ENCODE measurements around the gene MRPS2. TPM values are rescaled to one million over a fixed set of nuclear protein-coding genes. Genes with fewer than 3 reads are reported as not detected.
"Not testable (repeated sequence)": the region's sequence is repeated elsewhere in the genome, so short reads cannot be mapped to it uniquely, and the experiment has no call there.

The MRPS2 gene
- total RNA-seq, 4 donors from 2014 or later = 26.5 to 47.5 (median 33.1) TPM

- no peak for TF ChIP-seq CTCF (IDR thresholded peaks at IDR 0.05)
- TF ChIP-seq POLR2A (IDR thresholded peaks at IDR 0.05) = no peak
- H3K36me3 ChIP-seq = no peaks in the 10 kb centered on the region
- intact Hi-C loops (cut with DNase I) = no loop called here
- no peak overlapping the region for H3K27ac ChIP-seq
- H3K27me3 ChIP-seq = no peaks in the 10 kb centered on the region
- no peak overlapping the region for H3K4me3 ChIP-seq (replicated peaks in 1 of 3)
- H3K4me1 ChIP-seq = no peaks in the 10 kb centered on the region
- no peak for DNase-seq
- WGBS, 2 donors = 78 to 79% methylated on average over 23 to 27 of the region's 28 CpGs
- no peaks in the 10 kb centered on the region for H3K9me3 ChIP-seq
Observed at GRCh38 chr9:135547756-135548736, 47.6 kb downstream of the MRPS2 start.

GRCh38 chr9:135549478-135550343 is 49.2 kb downstream of the MRPS2 start:
- H3K4me3 ChIP-seq (replicated peaks in 1 of 3); intact Hi-C loops (cut with DNase I); H3K36me3 ChIP-seq; DNase-seq; H3K4me1 ChIP-seq; H3K27ac ChIP-seq; H3K27me3 ChIP-seq; H3K9me3 ChIP-seq: not testable (repeated sequence)
- 77 to 80% methylated on average over 21 to 23 of the region's 28 CpGs for whole genome bisulfite sequencing, 2 donors

- Histone ChIP-seq H3K36me3 (no peaks in the 10 kb centered on the region), H3K27me3 (no peaks in the 10 kb centered on the region), H3K4me1 (no peaks in the 10 kb centered on the region), H3K9me3 (no peaks in the 10 kb centered on the region), H3K4me3 (replicated peaks in 1 of 3) (no peak overlapping the region), H3K27ac (no peak overlapping the region)
- no peak for DNase-seq
- 79 to 82% methylated on average over 6 to 16 of the region's 17 CpGs for WGBS, 2 donors
- no peak for TF ChIP-seq POLR2A (IDR thresholded peaks at IDR 0.05)
- no peak for TF ChIP-seq CTCF (IDR thresholded peaks at IDR 0.05)
- intact Hi-C loops (cut with DNase I) = no loop called here
Observed at GRCh38 chr9:135550344-135550918, 49.9 kb downstream of the MRPS2 start.

GRCh38 chr9:135551031-135551430 is 50.5 kb downstream of the MRPS2 start:
- no peak for DNase-seq
- TF ChIP-seq CTCF (IDR thresholded peaks at IDR 0.05) = no peak
- no peak for TF ChIP-seq POLR2A (IDR thresholded peaks at IDR 0.05)
- whole genome bisulfite sequencing, 2 donors = 69 to 73% methylated on average over 9 to 14 of the region's 14 CpGs

GRCh38 chr9:135551456-135551855 is 51.0 kb downstream of the MRPS2 start:
- H3K4me3 ChIP-seq (replicated peaks in 1 of 3) = no peak overlapping the region
- no peaks in the 10 kb centered on the region for H3K9me3 ChIP-seq
- no peaks in the 10 kb centered on the region for H3K27me3 ChIP-seq
- no peak overlapping the region for H3K27ac ChIP-seq
- no peak for TF ChIP-seq POLR2A (IDR thresholded peaks at IDR 0.05)
- no peak for TF ChIP-seq CTCF (IDR thresholded peaks at IDR 0.05)
- no peaks in the 10 kb centered on the region for H3K36me3 ChIP-seq
- no peaks in the 10 kb centered on the region for H3K4me1 ChIP-seq
- intact Hi-C loops (cut with DNase I) = no loop called here
- 91% methylated on average over 7 to 13 of the region's 13 CpGs for WGBS, 2 donors
- DNase-seq = no peak

More at GRCh38 chr9:135551031-135551430, 50.5 kb downstream of the MRPS2 start:
- no peak overlapping the region for H3K27ac ChIP-seq
- intact Hi-C loops (cut with DNase I) = no loop called here
- H3K4me1 ChIP-seq = no peaks in the 10 kb centered on the region
- no peaks in the 10 kb centered on the region for H3K9me3 ChIP-seq
- no peaks in the 10 kb centered on the region for H3K36me3 ChIP-seq
- no peaks in the 10 kb centered on the region for H3K27me3 ChIP-seq
- no peak overlapping the region for H3K4me3 ChIP-seq (replicated peaks in 1 of 3)
